ENCODE results near the gene IGFBP4. TPM values are rescaled to one million over a fixed set of nuclear protein-coding genes. Genes with fewer than 3 reads are reported as not detected.

The IGFBP4 gene
- total and polyA plus RNA-seq, 2 donors (not counting 1 experiment from before 2014, with no cell fraction given): 436 to 1,130 TPM

DNA sequence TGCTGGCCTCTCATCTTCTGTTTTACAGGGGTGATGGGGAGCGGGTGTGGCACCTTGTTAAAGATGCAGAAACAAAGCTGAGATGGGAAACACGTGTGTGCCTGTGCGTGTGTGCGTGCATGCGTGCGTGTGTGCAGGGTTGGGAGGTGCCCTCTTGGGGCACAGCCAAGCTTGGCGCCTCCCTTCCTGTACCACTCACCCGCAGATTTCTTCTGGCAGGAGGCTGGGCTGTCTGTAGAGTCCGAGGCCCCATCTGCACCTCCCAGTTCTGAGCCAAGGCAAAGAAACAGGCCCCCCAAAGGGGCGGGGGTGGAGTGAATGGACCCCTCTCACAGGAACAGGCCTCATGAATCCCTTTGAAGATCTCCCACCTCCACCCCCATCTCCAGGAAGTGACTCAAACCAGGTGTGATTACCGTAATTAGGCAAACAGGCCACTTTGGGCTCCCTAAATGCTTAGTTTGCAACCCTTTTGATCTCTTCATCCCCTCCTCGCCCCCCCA, 37.3 kb downstream of the IGFBP4 start:
- H3K4me1 ChIP-seq (ENCODE audit: control insufficient read depth, extremely low read depth, insufficient read depth, low read length): peaks cover 10% of the 10 kb centered on the region
- H3K4me3 ChIP-seq (replicated peaks in 1 of 4; ENCODE audit: control extremely low read depth in 1 of 4, insufficient read depth in 1 of 4, low read depth in 3 of 4, low read length in 4 of 4): no peak overlapping the region
- no peak overlapping the region for H3K9ac ChIP-seq (ENCODE audit: insufficient read depth, low read length)
- H4K20me1 ChIP-seq (ENCODE audit: control insufficient read depth, extremely low read depth, insufficient read depth, low read length): no peaks in the 10 kb centered on the region
- TF ChIP-seq, protein P1, sequence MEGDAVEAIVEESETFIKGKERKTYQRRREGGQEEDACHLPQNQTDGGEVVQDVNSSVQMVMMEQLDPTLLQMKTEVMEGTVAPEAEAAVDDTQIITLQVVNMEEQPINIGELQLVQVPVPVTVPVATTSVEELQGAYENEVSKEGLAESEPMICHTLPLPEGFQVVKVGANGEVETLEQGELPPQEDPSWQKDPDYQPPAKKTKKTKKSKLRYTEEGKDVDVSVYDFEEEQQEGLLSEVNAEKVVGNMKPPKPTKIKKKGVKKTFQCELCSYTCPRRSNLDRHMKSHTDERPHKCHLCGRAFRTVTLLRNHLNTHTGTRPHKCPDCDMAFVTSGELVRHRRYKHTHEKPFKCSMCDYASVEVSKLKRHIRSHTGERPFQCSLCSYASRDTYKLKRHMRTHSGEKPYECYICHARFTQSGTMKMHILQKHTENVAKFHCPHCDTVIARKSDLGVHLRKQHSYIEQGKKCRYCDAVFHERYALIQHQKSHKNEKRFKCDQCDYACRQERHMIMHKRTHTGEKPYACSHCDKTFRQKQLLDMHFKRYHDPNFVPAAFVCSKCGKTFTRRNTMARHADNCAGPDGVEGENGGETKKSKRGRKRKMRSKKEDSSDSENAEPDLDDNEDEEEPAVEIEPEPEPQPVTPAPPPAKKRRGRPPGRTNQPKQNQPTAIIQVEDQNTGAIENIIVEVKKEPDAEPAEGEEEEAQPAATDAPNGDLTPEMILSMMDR (conservative IDR thresholded peaks at IDR 0.05 in 1 of 2, IDR thresholded peaks at IDR 0.05 in 1 of 2; ENCODE audit: low read depth in 1 of 2, low read length in 2 of 2): no peak
- no peak for TF ChIP-seq EZH2 (IDR thresholded peaks at IDR 0.05; ENCODE audit: low read length, missing control alignments)
- no peak overlapping the region for H3K27ac ChIP-seq (ENCODE audit: insufficient read depth, low read length)
- H3K4me2 ChIP-seq (ENCODE audit: extremely low read depth, insufficient read depth, low read length): no peak overlapping the region
- no peaks in the 10 kb centered on the region for H3K27me3 ChIP-seq (ENCODE audit: control insufficient read depth, insufficient read depth, low read length)
- no peaks in the 10 kb centered on the region for H3K9me3 ChIP-seq (ENCODE audit: control insufficient read depth, insufficient read depth, low read depth, low read length)
- DNase-seq (ENCODE audit: low read depth in 2 of 2): peak in 1 of 2 donors; percentile 81
- H3K36me3 ChIP-seq (ENCODE audit: control insufficient read depth, insufficient read depth, low read length): no peaks in the 10 kb centered on the region
- no peaks in the 10 kb centered on the region for H3K79me2 ChIP-seq (ENCODE audit: control insufficient read depth, insufficient read depth, low read length)
- H2AFZ ChIP-seq (ENCODE audit: low read length): no peak overlapping the region

- no peak for TF ChIP-seq EZH2 (IDR thresholded peaks at IDR 0.05; ENCODE audit: low read length, missing control alignments)
- TF ChIP-seq, protein P1 (conservative IDR thresholded peaks at IDR 0.05 in 1 of 2, IDR thresholded peaks at IDR 0.05 in 1 of 2; ENCODE audit: low read depth in 1 of 2, low read length in 2 of 2): no peak
- H3K36me3 ChIP-seq (ENCODE audit: control insufficient read depth, insufficient read depth, low read length): no peaks in the 10 kb centered on the region
- no peak overlapping the region for H2AFZ ChIP-seq (ENCODE audit: low read length)
- no peak for DNase-seq (ENCODE audit: low read depth in 2 of 2)
- no peaks in the 10 kb centered on the region for H3K79me2 ChIP-seq (ENCODE audit: control insufficient read depth, insufficient read depth, low read length)
- H3K9ac ChIP-seq (ENCODE audit: insufficient read depth, low read length): no peak overlapping the region
- no peak overlapping the region for H3K4me3 ChIP-seq (replicated peaks in 1 of 4; ENCODE audit: control extremely low read depth in 1 of 4, insufficient read depth in 1 of 4, low read depth in 3 of 4, low read length in 4 of 4)
- peaks cover 11% of the 10 kb centered on the region for H3K4me1 ChIP-seq (ENCODE audit: control insufficient read depth, extremely low read depth, insufficient read depth, low read length)
- no peaks in the 10 kb centered on the region for H4K20me1 ChIP-seq (ENCODE audit: control insufficient read depth, extremely low read depth, insufficient read depth, low read length)
- no peaks in the 10 kb centered on the region for H3K27me3 ChIP-seq (ENCODE audit: control insufficient read depth, insufficient read depth, low read length)
- H3K27ac ChIP-seq (ENCODE audit: insufficient read depth, low read length): no peak overlapping the region
- no peak overlapping the region for H3K4me2 ChIP-seq (ENCODE audit: extremely low read depth, insufficient read depth, low read length)
- no peaks in the 10 kb centered on the region for H3K9me3 ChIP-seq (ENCODE audit: control insufficient read depth, insufficient read depth, low read depth, low read length)
Observed at GRCh38 chr17:40481106-40481505, 37.9 kb downstream of the IGFBP4 start.

DNA sequence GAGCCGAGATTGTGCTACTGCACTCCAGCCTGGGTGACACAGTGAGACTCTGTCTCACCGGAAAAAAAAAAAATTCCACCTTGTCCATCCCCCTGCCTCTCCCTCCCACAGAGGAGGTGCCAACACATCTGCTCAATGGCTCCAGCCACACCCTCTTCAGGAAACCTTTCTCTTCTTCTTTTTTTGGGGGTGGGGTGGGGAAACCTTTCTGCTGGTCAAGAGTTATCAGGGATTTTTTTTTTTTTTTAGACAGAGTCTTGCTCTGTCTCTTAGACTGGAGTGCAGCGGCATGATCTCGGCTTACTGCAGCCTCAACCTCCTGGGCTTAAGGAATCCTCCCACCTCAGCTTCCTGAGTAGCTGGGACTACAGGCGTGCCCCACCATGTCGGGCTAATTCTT, 39.5 kb downstream of the IGFBP4 start:
- Histone ChIP-seq H3K9ac (ENCODE audit: insufficient read depth, low read length) (no peak overlapping the region), H3K4me3 (replicated peaks in 1 of 4; ENCODE audit: control extremely low read depth in 1 of 4, insufficient read depth in 1 of 4, low read depth in 3 of 4, low read length in 4 of 4) (no peak overlapping the region), H3K27me3 (ENCODE audit: control insufficient read depth, insufficient read depth, low read length) (no peaks in the 10 kb centered on the region), H2AFZ (ENCODE audit: low read length) (no peak overlapping the region), H3K79me2 (ENCODE audit: control insufficient read depth, insufficient read depth, low read length) (no peaks in the 10 kb centered on the region), H3K36me3 (ENCODE audit: control insufficient read depth, insufficient read depth, low read length) (no peaks in the 10 kb centered on the region), H3K4me1 (ENCODE audit: control insufficient read depth, extremely low read depth, insufficient read depth, low read length) (peaks cover 24% of the 10 kb centered on the region), H3K4me2 (ENCODE audit: extremely low read depth, insufficient read depth, low read length) (no peak overlapping the region), H3K9me3 (ENCODE audit: control insufficient read depth, insufficient read depth, low read depth, low read length) (no peaks in the 10 kb centered on the region), H3K27ac (ENCODE audit: insufficient read depth, low read length) (no peak overlapping the region), H4K20me1 (ENCODE audit: control insufficient read depth, extremely low read depth, insufficient read depth, low read length) (no peaks in the 10 kb centered on the region)
- DNase-seq (ENCODE audit: low read depth in 2 of 2): no peak
- TF ChIP-seq, protein P1 (conservative IDR thresholded peaks at IDR 0.05 in 1 of 2, IDR thresholded peaks at IDR 0.05 in 1 of 2; ENCODE audit: low read depth in 1 of 2, low read length in 2 of 2): no peak
- no peak for TF ChIP-seq EZH2 (IDR thresholded peaks at IDR 0.05; ENCODE audit: low read length, missing control alignments)
